B cell (primary cell): Measurements from ENCODE around the gene AZIN2. TPM values are rescaled to one million over a fixed set of nuclear protein-coding genes. Genes with fewer than 3 reads are reported as not detected.

Source experiments
- ATAC-seq: fragments of 200-7000 bp; cut with Tn5 transposase; one replicate; pipeline ENCODE4 v1.10.0; 2021; ENCODE audit warnings: low read depth, mild to moderate bottlenecking, moderate number of reproducible peaks, moderate library complexity
- CTCF ChIA-PET: fragments of 350-600 bp; sonication (Branson Sonifier 250); formaldehyde crosslinking; loops from one replicate; lab custom pipeline; 2021; ENCODE audit warnings: antibody characterized with exemption, inconsistent platforms; lab: Charles Lee
- POLR2A ChIA-PET: fragments of 350-600 bp; sonication (Branson Sonifier 250); formaldehyde crosslinking; loops from one replicate; lab custom pipeline; 2021; ENCODE audit warnings: antibody characterized with exemption; lab: Charles Lee
- DNase-seq: peaks from one replicate; pipeline ENCODE4 v3.0.0; 2013
- H2AFZ ChIP-seq: 2 replicates; pipeline ENCODE4 v1.6.1; 2012; ENCODE audit warnings: mild to moderate bottlenecking, low read depth, low read length; ENCODE audit not compliant: insufficient read depth, poor library complexity, severe bottlenecking
- H3K27ac ChIP-seq, 2 donors: 1 replicate in 1 of 2; 2 replicates in 1 of 2; pipeline ENCODE4 v1.5.1; 2012 to 2013; ENCODE audit warnings: low read length in 2 of 2, mild to moderate bottlenecking in 2 of 2, moderate library complexity in 1 of 2
- H3K27me3 ChIP-seq, 4 experiments: fragments of 200-600 bp in 1 of 4; sonication (generic) in 1 of 4; replicated peaks in 1 of 4; 1 replicate in 2 of 4; 2 replicates in 2 of 4; pipeline versions ENCODE4 v1.6.1 to v1.7.0; 2013 to 2016; ENCODE audit warnings: low read length in 3 of 4, mild to moderate bottlenecking in 2 of 4, mixed read lengths in 1 of 4, moderate library complexity in 1 of 4; ENCODE audit not compliant: insufficient read depth in 4 of 4, control insufficient read depth in 3 of 4; ENCODE audit errors: control extremely low read depth in 1 of 4
- H3K36me3 ChIP-seq, 2 experiments: replicated peaks in 1 of 2; 1 replicate in 1 of 2; 2 replicates in 1 of 2; pipeline versions ENCODE4 v1.6.1 to v1.7.1; 2013; ENCODE audit warnings: low read length in 1 of 2; ENCODE audit not compliant: insufficient read depth in 2 of 2, control insufficient read depth in 1 of 2; ENCODE audit errors: control extremely low read depth in 1 of 2, extremely low read depth in 1 of 2
- H3K4me1 ChIP-seq, 2 donors: fragments of 200-600 bp in 1 of 2; sonication (generic) in 1 of 2; 1 replicate in 1 of 2; 2 replicates in 1 of 2; pipeline versions ENCODE4 v1.5.1 to v1.6.1; 2013 to 2017; ENCODE audit warnings: low read length in 2 of 2; ENCODE audit not compliant: control insufficient read depth in 2 of 2, insufficient read depth in 2 of 2
- H3K4me2 ChIP-seq: replicated peaks from 2 replicates; pipeline ENCODE3; 2012; ENCODE audit warnings: mild to moderate bottlenecking, low read depth, low read length; ENCODE audit not compliant: poor library complexity, severe bottlenecking
- H3K4me3 ChIP-seq, 5 experiments: fragments of 200-600 bp in 1 of 5; sonication (generic) in 1 of 5; 1 replicate in 3 of 5; 2 replicates in 2 of 5; pipeline versions ENCODE4 v1.5.1 to v1.7.0; 2011 to 2016; ENCODE audit warnings: low read length in 4 of 5, mild to moderate bottlenecking in 4 of 5, low read depth in 2 of 5, control low read depth in 1 of 5, moderate library complexity in 1 of 5; ENCODE audit not compliant: insufficient read depth in 1 of 5; ENCODE audit errors: control extremely low read depth in 1 of 5, extremely low read depth in 1 of 5
- H3K79me2 ChIP-seq: fragments of 200-600 bp; sonication (generic); one replicate; pipeline ENCODE4 v1.6.0; 2016; ENCODE audit warnings: low read length; ENCODE audit not compliant: control insufficient read depth, insufficient read depth
- H3K9ac ChIP-seq: fragments of 200-600 bp; sonication (generic); 2 replicates; pipeline ENCODE4 v1.6.1; 2017; ENCODE audit warnings: mild to moderate bottlenecking, low read length, moderate library complexity
- H3K9me3 ChIP-seq, 3 donors: one replicate each; pipeline versions ENCODE4 v1.6.1 to v1.7.1; 2013; ENCODE audit warnings: low read length in 2 of 3; ENCODE audit not compliant: control insufficient read depth in 2 of 3, insufficient read depth in 1 of 3; ENCODE audit errors: control extremely low read depth in 1 of 3
- H4K20me1 ChIP-seq: 2 replicates; pipeline ENCODE4 v1.6.0; 2012; ENCODE audit warnings: mild to moderate bottlenecking, low read length; ENCODE audit not compliant: insufficient read depth, control insufficient read depth, poor library complexity, severe bottlenecking
- H3K27ac Mint-ChIP-seq: one replicate; pipeline ENCODE4 v1.8.0; 2021; ENCODE audit warnings: mixed read lengths
- H3K27me3 Mint-ChIP-seq: one replicate; pipeline ENCODE4 v1.8.0; 2021; ENCODE audit warnings: mixed read lengths
- H3K4me1 Mint-ChIP-seq: one replicate; pipeline ENCODE4 v1.8.0; 2021; ENCODE audit warnings: mixed read lengths
- H3K4me3 Mint-ChIP-seq: one replicate; pipeline ENCODE4 v1.8.0; 2021; ENCODE audit warnings: mixed read lengths
- H3K9me3 Mint-ChIP-seq: one replicate; pipeline ENCODE4 v1.8.0; 2022; ENCODE audit warnings: mixed read lengths; ENCODE audit not compliant: insufficient read depth
- CTCF ChIP-seq: fragments of 200-600 bp; IDR thresholded peaks from one replicate; pipeline ENCODE4 v1.8.0; 2022; ENCODE audit warnings: antibody characterized with exemption, mild to moderate bottlenecking
- EZH2 ChIP-seq: IDR thresholded peaks from 2 replicates; pipeline ENCODE4 v1.6.1; 2012; ENCODE audit warnings: borderline replicate concordance, low read depth, mild to moderate bottlenecking, moderate library complexity, low read length; ENCODE audit not compliant: insufficient read depth, poor library complexity, severe bottlenecking
- WGBS: methylation state at CpG from one replicate; pipeline ENCODE4 v1.1.5; 2013; ENCODE audit warnings: missing lambda C conversion rate; ENCODE audit not compliant: insufficient coverage; 5-methylcytosine and 5-hydroxymethylcytosine counted together
- intact Hi-C: fragments of 100-400 bp; cut with micrococcal nuclease; formaldehyde crosslinking; loops from one replicate; pipeline ENCODE4 v1.10.0; 2022
- polyA plus RNA-seq: library from polyadenylated mRNA; depleted of rRNA; stranded (reverse); fragments of >200 nt; gene quantifications from 2 replicates; pipeline ENCODE4 v1.2.3, GENCODE V29; 2012
- total RNA-seq, 2 donors: library from RNA; stranded (reverse); fragments of 120-200 nt in 1 of 2; gene quantifications; 1 replicate in 1 of 2; 2 replicates in 1 of 2; pipeline versions ENCODE4 v1.2.3 to v1.2.4, GENCODE V29; 2013 to 2022

The AZIN2 gene
- total and polyA plus RNA-seq, 2 donors (not counting 1 experiment from before 2014, with no cell fraction given), result 0.33 to 5.9 TPM

GRCh38 chr1:33057095-33057494 is 23.9 kb upstream of the AZIN2 start:
- no peaks in the 10 kb centered on the region for H3K79me2 ChIP-seq
- CTCF ChIA-PET, result interaction anchor here (0.8 to 6.7 kb wide), 10 partner anchors 24 to 181 kb away, joined by 3 to 125 read pairs (median 4); partner anchors contain the start of gene AZIN2
- no peak overlapping the region for H3K27ac ChIP-seq
- no peak overlapping the region for H3K4me3 ChIP-seq
- no peaks in the 10 kb centered on the region for H3K27me3 ChIP-seq
- Mint-ChIP-seq H3K4me3 (no peak overlapping the region), H3K9me3 (peaks cover 8% of the 10 kb centered on the region), H3K27ac (no peak overlapping the region), H3K4me1 (peaks cover 12% of the 10 kb centered on the region), H3K27me3 (no peaks in the 10 kb centered on the region)
- H3K9ac ChIP-seq, result no peak overlapping the region
- peaks cover 0 to 32% (median 9%) of the 10 kb centered on the region in 3 donors for H3K9me3 ChIP-seq
- POLR2A ChIA-PET, result interaction anchor here (0.6 to 0.7 kb wide), 2 partner anchors 22 to 103 kb away, joined by 3 to 12 read pairs; no protein-coding TSS in a partner anchor
- no peaks in the 10 kb centered on the region for H3K36me3 ChIP-seq
- TF ChIP-seq EZH2 (no peak), CTCF (no peak)
- no peak overlapping the region for H3K4me2 ChIP-seq
- DNase-seq (no peak), ATAC-seq (no peak)
- peaks cover 9 to 11% of the 10 kb centered on the region in 2 donors for H3K4me1 ChIP-seq
- intact Hi-C loops, result no loop called here
- H4K20me1 ChIP-seq, result no peaks in the 10 kb centered on the region
- 67% methylated on average over 1 of the region's 2 CpGs for WGBS
- no peak overlapping the region for H2AFZ ChIP-seq

- Histone ChIP-seq H3K79me2 (no peaks in the 10 kb centered on the region), H3K9ac (no peak overlapping the region), H3K27me3 (no peaks in the 10 kb centered on the region), H3K4me1 (peaks cover 9 to 11% of the 10 kb centered on the region in 2 donors), H3K4me3 (no peak overlapping the region), H2AFZ (no peak overlapping the region), H4K20me1 (no peaks in the 10 kb centered on the region), H3K4me2 (no peak overlapping the region), H3K9me3 (peaks cover 0 to 57% (median 39%) of the 10 kb centered on the region in 3 donors), H3K27ac (no peak overlapping the region), H3K36me3 (no peaks in the 10 kb centered on the region)
- Mint-ChIP-seq H3K4me1 (peaks cover 12% of the 10 kb centered on the region), H3K27me3 (no peaks in the 10 kb centered on the region), H3K4me3 (no peak overlapping the region), H3K9me3 (peaks cover 16% of the 10 kb centered on the region), H3K27ac (no peak overlapping the region)
- no peak for DNase-seq
- 80% methylated on average over 1 of the region's 2 CpGs for WGBS
- ChIA-PET CTCF (interaction anchor here (1.6 kb wide), 1 partner anchor 127 kb away, joined by 5 read pairs; no protein-coding TSS in a partner anchor), POLR2A (interaction anchor here (0.6 kb wide), 1 partner anchor 159 kb away, joined by 5 read pairs; no protein-coding TSS in a partner anchor)
- no peak for ATAC-seq
- intact Hi-C loops, result no loop called here
- TF ChIP-seq EZH2 (no peak), CTCF (no peak)
These were observed 20.3 kb upstream of the AZIN2 start for GRCh38 chr1:33060579-33061083.
